Muscle of arm (tissue), 12 donors: ENCODE measurements around the gene HES1. TPM values are rescaled to one million over a fixed set of nuclear protein-coding genes. Genes with fewer than 3 reads are reported as not detected.

ENCODE experiments used
- DNase-seq: peaks from one replicate; pipeline ENCODE4 v3.0.0-alpha.2; 2013
- polyA plus RNA-seq, 12 donors: library from polyadenylated mRNA; unstranded; fragments of 120-200 nt; gene quantifications; one replicate each; pipeline ENCODE4 v1.2.1, GENCODE V29; 2013; ENCODE audit not compliant: insufficient read length in 12 of 12

HES1 gene
- polyA plus RNA-seq, 12 donors, result 19.0 to 39.6 (median 27.7) TPM; not detected in 1

DNA sequence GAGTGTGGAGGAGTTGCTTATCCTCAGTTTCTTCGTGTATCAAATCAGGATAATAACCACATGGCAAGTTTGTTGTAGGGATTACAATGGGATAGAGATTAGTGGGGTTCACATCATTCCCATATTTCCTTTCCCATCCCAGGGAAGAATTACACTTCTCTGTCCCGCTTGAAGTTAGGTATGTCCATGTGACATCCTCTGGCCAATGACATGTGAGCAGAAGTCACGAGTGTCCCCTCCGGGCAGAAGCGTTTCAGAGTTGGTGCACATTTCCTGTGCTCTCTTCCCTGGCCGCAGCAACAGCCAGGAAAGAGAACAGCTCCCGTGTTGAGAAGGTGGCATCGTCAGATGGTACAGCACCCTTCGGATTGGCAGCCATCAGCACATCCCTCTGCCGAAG lies 36.7 kb upstream of the HES1 start:
- DNase-seq, result no peak

DNA sequence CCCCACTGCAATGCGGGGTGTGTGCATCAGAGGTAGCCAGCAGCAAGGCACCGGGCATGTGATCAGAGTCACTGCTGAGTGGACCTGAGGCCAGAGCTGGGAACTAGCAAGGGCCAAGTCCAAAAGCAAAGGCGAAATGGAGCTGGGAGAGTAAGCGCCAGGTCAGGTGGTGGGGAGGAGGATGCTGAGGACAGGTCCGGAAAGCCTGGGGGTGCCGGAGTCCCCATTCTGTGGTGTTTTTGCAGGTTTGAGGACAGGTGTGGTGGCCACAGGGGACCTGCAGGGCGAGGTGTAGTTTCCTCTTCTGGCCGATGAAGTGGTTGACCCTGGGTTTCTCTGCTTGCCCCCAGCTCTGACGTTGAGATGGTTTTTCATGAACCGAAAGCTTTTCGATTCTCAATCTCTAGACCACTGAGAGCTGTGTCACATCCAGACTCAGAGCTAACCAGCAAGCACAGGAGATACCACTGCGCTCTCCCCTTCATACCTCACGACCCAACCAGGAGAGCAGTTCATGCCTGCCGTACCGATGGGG lies 35.0 kb upstream of the HES1 start:
- DNase-seq, result no peak

DNA sequence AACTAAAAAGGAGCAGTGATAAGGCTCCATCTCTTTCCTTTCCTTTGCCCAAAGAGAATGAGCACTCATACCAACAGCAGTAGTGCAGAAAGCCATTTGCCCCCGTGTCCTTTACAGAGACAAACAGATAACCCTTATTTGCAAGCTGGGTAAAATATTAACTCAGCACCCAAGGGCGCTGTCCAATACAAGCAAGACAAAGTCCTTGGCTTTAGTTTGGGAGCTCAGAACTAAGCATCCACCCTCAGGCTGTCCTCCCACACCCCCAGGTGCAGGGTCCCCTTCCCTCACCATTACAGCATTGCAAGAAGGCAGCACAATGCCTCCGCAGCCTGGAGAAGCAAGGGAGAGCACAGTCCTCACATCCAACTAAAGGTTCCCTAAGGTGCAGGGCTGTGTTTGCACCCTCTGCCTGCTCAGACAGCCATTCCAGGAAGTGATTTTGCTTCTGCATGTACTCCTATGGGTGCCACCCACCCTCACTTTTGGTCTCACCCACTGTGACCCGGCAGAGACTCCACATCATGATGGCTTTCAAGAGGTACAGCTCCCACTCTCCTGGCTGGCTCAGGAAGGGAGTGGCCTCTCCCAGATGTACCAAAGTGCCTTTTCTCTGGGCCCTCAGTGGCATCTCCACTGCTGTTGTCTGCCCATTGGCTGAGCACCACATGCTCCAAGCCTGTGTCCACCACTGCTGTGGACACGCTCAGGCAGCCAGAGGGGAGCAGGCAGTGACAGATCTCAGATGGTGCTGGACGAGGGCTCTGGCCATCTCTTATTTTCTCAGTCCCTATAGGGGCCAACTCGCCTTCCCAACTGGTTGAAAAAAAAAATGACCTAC lies 34.1 kb upstream of the HES1 start:
- no peak for DNase-seq

DNA sequence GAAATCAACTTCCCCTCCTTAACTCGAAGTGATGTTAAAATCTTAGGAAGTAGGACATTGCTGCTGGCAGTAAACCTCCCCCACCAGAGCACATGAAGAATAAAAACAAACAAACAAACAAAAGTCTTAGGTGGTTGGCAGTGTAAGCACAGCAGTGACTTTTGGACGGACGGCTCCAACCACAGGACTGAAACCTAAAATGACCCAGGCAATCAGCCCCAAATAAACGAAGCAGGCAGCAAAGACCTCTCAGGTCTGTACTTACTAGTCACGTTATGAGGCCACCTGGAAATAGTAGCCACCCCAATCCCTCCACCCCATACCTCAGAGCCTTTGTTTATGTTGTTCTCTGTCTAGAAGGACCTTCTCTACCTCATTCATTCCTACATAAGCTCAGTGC lies 33.5 kb upstream of the HES1 start:
- no peak for DNase-seq

DNA sequence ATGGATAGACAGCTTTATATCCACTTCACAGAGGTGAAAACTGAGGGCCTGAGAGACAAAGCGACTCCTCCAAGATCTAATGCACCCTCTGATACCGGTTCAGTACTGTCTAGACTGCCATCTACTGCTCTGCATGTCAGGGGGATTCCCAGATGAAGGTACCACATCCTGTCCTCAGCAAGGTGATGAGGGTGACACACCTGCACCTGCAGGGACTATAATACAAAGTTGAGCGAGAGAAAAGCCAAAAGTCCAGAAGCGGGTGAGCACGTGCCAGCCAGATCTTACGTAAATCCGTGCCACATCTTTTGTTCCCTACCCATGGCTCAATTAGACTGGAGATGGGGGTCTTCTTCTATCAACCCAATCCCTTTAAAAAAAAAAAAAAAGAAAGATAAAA lies 32.4 kb upstream of the HES1 start:
- no peak for DNase-seq

DNA sequence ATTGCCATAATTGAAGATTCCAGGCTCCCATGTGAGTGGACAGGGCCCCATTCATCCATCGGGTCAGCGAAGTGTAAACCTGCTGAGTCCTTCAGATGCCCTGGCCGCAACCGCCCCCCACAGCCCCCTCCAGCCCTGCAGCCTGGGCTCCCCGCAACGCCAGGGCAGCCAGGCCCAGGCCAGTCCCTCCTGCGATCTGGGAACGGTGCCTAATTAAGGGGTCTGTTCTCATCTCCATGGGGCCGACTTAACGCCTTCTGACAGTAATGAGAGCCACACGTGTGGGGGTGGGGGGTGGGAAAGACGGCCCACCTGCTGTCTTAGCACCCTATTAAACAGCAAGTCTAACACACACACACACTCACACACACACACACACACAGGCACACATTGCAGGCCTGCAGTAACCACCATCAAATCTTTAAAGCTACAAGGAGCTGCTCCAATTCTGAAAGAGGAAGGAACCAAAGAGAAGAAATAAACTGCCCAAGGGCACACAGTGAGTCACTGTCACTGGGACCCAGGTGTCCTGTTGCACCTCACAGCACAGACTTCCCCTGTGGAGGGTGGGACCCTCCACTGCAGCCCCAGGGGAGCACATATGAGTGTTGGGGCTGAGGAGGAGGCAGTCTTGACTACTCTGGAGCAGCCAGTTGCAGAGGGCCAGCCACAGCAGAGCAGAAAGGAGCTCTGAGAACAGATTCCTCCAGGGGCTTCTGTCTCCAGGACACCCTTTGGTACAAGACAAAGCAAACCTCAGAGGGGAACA lies 31.8 kb upstream of the HES1 start:
- no peak for DNase-seq

DNA sequence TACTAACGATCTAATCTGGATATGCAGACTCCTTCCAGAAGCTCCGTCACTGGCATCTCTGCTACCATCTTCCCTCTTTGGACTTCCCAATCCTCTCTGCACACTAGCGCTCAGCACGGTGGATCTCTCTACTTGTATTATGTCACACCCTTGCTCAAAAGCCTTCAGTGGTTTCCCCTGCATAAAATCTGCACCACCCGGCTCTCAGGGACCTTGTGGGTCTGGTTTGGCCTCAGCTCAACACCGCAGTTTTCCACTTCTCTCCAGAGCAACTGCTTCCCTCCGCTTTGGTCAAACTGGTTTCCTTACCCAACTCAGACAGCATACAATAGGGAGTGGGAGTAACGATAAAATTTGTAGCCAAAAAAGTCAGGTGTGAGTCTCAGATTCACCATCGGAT lies 30.7 kb upstream of the HES1 start:
- no peak for DNase-seq

DNA sequence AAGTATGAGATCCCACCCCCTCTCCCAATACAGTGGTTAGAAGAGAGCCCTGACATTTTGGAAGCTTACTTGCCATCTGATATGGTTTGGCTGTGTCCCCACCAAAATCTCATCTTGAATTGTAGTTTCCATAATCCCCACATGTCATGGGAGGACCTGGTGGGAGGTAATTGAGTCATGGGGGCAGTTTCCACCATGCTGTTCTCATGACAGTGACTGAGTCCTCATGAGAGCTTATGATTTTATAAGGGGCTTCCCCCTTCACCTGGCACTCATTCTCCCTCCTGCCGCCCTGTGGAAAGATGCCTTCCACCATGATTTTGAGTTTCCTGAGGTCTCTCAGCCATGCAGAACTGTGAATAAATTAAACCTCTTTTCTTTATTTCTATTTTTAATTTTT lies 28.8 kb upstream of the HES1 start:
- DNase-seq, result no peak

DNA sequence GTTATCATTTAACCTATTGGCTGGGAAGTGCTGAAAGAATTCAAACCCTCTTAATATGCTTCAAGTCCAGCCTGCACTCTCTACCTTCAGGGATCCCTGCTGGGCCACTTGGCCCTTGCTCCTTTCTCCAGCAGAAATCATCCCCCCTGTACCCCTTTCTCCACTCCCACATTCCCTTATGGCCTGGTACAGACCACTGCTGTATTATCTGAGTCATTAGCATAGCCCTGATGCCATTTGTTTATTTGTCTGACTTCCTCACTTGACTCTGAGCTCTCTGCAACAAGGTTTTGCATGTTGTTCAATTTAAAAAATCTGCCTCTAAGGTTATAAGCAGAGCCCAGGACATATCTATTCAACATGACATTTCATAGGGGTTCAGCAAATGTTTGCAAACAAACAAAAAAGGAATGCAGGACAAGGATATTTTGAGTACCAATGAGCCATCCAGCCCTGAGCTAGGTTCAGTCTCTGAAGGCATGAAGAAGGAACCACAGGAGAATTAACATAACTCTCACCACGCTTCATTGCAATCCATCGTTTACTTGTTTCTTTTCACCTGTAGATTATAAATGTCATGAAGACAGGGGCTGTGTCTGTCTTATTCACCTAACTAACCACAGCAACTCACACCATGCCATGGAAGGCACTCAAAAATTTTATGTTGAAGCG lies 26.6 kb upstream of the HES1 start:
- no peak for DNase-seq

DNA sequence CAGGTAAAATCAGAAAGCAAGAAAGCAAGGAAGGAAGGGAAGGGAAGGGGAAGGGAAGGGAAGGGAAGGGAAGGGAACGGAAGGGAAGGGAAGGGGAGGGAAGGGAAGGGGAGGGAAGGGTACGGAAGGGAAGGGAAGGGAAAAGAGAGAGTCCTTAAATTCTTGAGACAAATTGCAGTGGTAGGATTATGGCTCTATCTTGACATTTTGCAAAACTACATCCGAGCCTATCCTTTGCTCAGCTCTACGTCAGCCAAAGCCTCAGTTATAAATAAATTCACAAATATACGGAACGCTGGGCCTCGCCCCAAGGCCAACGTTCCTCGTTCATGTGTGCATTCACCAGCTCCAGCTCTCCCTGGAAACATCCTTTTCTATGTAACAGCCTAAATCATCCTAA lies 25.5 kb upstream of the HES1 start:
- no peak for DNase-seq

DNA sequence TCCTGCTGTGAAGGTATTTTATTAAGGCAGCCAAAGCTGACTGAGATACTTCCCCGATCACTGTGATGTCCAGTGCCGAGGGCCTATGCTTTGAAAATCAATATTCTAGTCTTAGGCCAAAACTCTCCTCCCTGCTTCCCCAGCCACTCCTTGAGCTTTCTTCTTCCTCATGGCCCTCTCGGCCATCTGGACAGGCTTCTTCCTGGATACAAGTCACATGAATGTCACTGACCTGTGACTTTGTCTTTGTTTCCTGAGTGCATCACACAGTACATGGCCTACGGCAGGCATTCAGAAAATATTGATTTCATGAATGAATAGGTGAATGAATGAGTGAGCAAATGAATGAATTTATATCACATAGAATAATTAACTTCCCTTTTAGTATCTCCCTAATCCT lies 24.6 kb upstream of the HES1 start:
- no peak for DNase-seq

DNA sequence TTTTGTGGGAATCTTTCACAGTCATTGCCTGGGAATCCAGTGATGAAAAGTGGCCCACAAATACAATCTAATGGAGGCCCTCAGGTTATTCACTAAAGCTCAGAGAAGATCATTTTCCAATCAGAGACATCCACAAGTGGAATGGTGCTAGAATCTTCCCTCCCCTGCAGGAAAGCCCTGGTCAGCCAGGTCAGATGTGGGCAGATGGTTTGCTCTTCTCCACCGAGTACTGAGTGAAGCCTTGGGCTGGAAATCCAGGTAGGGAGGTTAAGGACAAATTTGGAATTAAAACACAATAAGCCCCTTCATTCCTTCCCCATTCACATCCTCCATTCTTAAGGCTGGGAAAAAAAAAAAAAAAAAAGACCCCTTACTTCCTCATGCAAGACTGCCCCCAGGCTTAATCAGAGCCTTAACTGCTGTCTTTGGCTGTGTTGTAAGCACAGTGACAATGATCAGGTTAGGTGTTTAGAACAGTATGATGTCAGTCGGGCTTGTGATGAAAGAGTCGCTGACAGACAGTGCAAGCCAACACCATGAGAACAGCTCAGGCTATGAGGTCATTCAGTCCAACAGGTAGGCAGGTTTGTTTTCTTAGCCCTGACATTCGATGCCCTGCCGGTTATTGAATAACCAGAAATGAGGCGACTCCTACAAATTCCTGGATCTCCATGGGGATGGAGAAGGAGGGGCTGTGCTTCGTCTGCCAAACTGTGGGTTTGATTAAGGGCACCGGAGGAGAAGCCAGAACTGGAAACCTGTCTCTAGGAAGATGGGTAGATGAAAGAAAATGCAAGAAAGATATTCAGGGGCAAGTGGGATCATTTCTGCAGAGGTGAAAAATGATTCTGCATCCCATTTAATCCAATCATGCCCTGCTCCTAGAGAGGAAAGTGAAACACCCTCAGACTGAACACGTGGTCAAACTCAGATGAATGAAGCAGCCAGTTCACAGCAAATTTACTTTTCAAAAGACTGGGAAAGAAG lies 23.5 kb upstream of the HES1 start:
- DNase-seq, result no peak

DNA sequence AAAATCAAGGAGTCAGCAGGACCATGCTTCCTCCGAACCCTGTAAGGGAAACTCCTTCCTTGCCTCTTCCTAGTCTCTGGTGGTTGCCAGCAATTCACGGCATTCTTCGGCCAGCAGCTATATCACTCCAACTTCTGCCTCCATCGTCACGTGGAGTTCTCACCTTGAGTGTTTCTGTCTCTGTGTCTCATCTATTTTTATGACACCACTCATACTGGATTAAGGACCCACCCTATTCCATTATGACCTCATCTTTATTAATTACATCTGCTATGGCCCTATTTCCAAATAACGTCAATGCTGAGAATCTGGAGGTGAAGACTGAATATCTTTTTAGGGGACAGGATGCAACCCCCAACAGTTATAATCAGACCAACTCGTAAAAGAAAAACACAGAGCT lies 21.8 kb upstream of the HES1 start:
- DNase-seq, result no peak

DNA sequence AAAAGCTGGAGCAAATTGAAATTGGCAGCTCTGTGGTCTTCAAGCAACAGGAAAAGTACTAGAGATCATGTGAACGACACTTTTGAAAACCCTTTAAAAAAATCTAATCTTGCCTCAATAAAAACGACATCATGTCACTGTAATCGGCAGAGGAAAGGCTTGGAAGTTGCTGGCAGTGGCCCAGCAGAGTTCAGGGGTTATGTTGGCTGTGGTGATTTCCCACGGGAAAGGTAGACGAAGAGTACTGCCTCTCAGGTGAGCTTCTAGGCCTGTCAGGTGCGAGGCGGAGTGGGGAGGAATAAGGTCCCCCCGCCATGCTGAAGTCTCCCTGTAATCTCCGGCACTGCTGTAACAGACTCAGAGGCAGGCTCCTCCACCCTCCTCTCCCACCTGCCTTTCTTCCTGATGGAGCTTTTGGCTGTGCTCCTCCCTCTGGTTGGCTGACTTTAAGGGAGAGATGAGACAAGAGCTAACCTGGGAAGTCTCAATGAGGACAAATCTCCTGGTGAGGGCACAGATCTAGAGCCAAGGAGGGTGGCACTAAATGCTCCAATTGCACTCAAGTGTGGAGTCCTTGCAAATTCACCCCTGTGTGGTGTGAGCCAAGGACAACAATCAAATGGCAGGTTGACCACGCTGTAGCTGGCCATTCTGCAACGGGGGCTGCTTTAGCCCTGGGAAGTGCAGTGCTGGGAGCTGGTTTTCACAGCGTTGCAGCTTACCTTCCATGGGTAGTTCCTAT lies 18.7 kb upstream of the HES1 start:
- DNase-seq, result no peak

DNA sequence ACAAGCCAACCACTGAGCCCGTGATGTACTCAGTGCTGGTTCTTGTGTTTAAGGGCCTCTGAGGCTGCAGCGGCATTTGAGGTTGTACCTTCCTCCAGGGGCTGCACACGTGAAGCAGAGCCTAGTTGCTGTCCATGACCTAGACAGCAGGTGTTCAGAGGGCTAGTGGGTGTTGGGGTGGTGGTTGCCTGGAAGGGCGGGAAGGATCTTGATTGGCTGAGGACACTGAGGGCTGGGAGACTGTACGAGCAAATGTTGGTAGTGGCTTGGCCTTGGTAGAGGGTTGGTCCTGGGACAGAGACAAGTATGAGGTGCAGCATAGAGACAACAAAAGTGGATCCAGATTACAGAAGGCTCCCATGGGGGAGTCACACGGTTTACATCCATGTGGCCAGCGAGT lies 17.0 kb upstream of the HES1 start:
- DNase-seq, result no peak

DNA sequence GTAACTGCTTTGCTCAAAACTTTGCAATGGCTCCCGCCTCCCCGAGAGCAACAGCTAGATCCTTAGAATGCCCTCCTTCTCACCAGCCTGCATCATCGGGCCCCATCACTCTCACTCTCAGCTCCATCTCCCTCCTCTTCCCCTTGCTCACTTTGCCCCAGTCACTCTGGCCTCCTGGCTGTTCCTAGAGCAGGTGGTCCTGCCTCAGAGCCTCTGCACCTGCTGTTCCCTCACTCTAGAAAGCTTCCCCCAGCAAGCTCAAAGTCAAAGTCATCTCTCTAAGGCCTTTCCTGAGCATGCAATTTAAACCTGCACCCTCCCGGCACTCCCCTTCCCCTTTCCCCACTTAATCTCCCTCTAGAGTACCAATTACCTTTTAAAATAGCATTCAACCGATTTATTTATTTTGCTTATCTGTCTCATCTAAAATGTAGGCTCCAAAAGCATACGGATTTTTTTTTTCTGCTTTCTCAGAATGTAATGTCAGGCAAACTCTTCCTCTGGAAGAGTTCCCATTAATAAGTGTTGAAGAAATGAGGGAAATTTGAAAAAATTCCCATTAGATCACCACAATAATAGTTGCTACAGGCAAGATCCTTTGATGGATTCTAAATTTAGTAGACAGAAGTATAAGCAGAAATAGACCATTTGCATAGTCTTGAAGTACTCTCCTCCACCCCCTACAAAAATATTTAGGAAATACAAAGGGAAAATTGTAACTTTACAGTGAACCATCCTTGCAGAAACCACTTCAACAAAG lies 15.9 kb upstream of the HES1 start:
- no peak for DNase-seq

DNA sequence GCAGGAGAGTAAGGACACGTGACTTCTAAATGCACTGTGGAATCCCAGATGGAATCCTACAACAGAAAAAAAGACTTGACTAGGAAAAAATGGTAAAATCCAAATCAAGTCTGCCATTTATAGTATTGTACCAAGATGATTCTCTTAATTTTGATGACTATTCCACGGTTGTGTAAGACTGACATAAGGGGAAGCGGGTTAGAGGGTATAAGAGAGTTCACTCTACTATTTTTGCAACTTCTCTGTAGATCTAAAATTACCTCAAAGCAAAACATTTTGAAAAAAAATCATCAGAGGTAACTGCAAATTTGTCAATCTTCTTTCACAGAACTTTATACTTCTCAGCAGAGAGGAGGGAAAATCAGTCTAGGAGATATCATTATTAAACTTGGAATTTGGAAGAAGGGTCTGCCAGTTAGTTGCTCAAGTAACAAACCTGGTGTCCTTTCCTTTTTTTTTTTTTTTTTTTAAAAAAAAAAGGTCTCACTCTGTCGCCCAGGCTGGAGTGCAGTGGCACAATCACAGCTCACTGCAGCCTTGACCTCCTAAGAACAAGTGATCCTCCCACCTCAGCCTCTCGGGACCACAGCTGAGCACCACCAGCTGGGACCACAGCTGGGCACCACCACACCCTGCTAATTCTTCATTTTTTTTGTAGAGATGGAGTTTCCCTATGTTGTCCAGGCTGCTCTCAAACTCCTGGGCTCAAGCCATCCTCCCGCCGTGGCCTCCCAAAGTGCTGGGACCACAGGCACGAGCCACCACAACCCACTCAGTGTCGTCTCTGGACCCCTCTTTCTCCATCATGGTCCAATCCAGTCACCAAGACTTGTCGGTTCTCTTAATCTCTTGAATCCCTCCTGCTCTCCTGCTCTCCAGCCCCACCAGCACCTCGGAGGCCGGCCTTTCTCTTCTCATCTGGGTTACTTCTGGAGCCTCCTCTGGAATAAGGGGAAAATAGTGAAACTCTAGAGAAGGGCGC lies 14.9 kb upstream of the HES1 start:
- DNase-seq, result no peak

DNA sequence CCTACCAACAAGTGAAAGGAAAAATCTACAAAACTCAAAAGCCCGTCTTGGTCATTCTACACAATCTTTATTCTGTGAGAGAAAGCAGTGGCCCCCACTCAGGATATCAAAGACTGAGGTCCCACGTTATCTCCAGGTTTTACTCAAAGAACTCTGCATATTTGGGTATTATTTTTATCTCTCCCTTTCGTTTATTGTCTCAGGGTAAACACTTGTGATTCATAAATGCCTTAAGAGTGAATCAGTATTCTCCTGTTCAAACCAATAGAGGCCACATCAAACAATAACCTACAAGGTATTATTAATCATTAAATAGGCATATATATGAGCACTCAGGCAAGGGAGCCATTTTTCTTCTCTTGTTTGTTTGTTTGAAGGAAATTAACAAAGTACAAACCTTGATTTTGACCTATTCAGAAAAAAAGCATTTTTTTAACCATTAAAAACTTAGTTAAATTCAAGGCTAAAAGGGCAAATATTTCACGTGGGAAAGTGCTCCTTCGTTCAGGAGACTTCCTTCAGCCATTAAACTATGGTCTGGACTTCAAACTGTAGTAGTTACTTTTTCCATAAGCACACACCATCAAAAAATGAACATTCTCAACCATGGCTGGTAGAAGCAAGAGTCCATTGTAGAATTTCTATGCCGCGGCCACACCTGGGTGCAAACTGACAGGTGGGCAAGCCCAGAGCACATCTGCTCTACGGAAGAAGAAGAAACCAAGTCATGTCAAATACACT lies 13.9 kb upstream of the HES1 start:
- no peak for DNase-seq
